A549 (cell line): Measurements from ENCODE around the gene DST.

ENCODE experiments used
- CEBPB ChIP-seq, 2 experiments: fragments of >200 bp in 1 of 2; sonication (Bioruptor Twin) in 1 of 2; formaldehyde crosslinking in 1 of 2; IDR thresholded peaks; 2 replicates each; pipeline ENCODE4 v1.6.1; 2012 to 2016
- FOSL2 ChIP-seq, 2 experiments: fragments of 450-650 bp in 1 of 2; fragments of >200 bp in 1 of 2; sonication (Bioruptor Twin) in 1 of 2; formaldehyde crosslinking; IDR thresholded peaks; 2 replicates each; pipeline versions ENCODE4 v1.5.0 to v1.6.1; 2016 to 2020; ENCODE audit warnings: mild to moderate bottlenecking in 1 of 2, moderate library complexity in 1 of 2
- HOXA7 ChIP-seq: fragments of 250-450 bp; sonication (Bioruptor Pico); IDR thresholded peaks from 2 replicates; pipeline ENCODE4 v1.5.0; 2020; ENCODE audit warnings: mild to moderate bottlenecking, moderate library complexity
- MAZ ChIP-seq: fragments of 150-350 bp; IDR thresholded peaks from 2 replicates; pipeline ENCODE4 v1.6.1; 2014; ENCODE audit warnings: antibody characterized with exemption, low read depth, low read length, borderline replicate concordance
- RCOR1 ChIP-seq: fragments of 150-350 bp; IDR thresholded peaks from 2 replicates; pipeline ENCODE4 v1.6.1; 2014; ENCODE audit warnings: antibody characterized with exemption, low read length, low read depth
- RFX5 ChIP-seq: fragments of 450-650 bp; IDR thresholded peaks from 2 replicates; pipeline ENCODE4 v1.7.1; 2014; ENCODE audit warnings: antibody characterized with exemption, mild to moderate bottlenecking, moderate library complexity
- ZSCAN20 ChIP-seq: fragments of 250-450 bp; sonication (Bioruptor Pico); IDR thresholded peaks from 2 replicates; pipeline ENCODE4 v1.8.0; 2022; ENCODE audit warnings: mild to moderate bottlenecking, moderate library complexity
- TF ChIP-seq, protein P1 (sequence below): fragments of 450-650 bp; IDR thresholded peaks from 2 replicates; pipeline ENCODE4 v1.6.1; 2014; ENCODE audit warnings: antibody characterized with exemption
- TF ChIP-seq, protein P2 (sequence below): fragments of >200 bp; sonication (Bioruptor Twin); formaldehyde crosslinking; IDR thresholded peaks from 3 replicates; pipeline ENCODE4 v1.5.1; 2016
- TF ChIP-seq, protein P3 (sequence below): fragments of 200-600 bp; sonication (generic); IDR thresholded peaks from 2 replicates; pipeline ENCODE4 v1.6.1; 2016; ENCODE audit warnings: antibody characterized with exemption, mild to moderate bottlenecking, moderate library complexity
- TF ChIP-seq, protein P4 (sequence below): IDR thresholded peaks from 2 replicates; pipeline ENCODE4 v1.6.1; 2012

DNA sequence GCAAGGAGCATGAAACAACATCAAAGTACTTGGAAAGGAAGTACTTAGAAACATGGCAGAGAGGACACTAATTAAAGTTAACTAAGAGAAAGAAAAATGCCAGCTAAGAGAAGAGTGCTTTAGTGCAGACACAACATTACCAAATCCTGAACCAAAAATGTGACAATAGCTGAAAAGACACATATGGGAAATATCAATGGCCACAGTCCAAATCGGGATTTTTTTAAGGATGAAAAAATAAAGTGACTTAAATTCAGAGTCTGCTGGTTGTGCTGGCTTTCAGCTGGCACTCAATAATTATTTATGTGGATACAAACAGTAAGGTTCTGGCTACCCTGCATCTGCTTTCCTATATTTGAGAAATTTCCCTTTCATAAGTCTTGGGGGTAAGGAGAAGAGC is 12.6 kb upstream of the DST start:
- TF ChIP-seq RFX5 (no peak), RCOR1 (no peak), HOXA7 (no peak), FOSL2 (IDR thresholded peaks at IDR 0.05) (no peak), FOSL2 (CRISPR knock-in tag; IDR thresholded peaks at IDR 0.05) (no peak), MAZ (no peak), CEBPB (IDR thresholded peaks at IDR 0.05) (no peak), ZSCAN20 (CRISPR knock-in tag) (no peak)
- TF ChIP-seq, protein P1, sequence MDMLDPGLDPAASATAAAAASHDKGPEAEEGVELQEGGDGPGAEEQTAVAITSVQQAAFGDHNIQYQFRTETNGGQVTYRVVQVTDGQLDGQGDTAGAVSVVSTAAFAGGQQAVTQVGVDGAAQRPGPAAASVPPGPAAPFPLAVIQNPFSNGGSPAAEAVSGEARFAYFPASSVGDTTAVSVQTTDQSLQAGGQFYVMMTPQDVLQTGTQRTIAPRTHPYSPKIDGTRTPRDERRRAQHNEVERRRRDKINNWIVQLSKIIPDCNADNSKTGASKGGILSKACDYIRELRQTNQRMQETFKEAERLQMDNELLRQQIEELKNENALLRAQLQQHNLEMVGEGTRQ = no peak
- TF ChIP-seq, protein P2, sequence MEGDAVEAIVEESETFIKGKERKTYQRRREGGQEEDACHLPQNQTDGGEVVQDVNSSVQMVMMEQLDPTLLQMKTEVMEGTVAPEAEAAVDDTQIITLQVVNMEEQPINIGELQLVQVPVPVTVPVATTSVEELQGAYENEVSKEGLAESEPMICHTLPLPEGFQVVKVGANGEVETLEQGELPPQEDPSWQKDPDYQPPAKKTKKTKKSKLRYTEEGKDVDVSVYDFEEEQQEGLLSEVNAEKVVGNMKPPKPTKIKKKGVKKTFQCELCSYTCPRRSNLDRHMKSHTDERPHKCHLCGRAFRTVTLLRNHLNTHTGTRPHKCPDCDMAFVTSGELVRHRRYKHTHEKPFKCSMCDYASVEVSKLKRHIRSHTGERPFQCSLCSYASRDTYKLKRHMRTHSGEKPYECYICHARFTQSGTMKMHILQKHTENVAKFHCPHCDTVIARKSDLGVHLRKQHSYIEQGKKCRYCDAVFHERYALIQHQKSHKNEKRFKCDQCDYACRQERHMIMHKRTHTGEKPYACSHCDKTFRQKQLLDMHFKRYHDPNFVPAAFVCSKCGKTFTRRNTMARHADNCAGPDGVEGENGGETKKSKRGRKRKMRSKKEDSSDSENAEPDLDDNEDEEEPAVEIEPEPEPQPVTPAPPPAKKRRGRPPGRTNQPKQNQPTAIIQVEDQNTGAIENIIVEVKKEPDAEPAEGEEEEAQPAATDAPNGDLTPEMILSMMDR = no peak
- TF ChIP-seq, protein P3, sequence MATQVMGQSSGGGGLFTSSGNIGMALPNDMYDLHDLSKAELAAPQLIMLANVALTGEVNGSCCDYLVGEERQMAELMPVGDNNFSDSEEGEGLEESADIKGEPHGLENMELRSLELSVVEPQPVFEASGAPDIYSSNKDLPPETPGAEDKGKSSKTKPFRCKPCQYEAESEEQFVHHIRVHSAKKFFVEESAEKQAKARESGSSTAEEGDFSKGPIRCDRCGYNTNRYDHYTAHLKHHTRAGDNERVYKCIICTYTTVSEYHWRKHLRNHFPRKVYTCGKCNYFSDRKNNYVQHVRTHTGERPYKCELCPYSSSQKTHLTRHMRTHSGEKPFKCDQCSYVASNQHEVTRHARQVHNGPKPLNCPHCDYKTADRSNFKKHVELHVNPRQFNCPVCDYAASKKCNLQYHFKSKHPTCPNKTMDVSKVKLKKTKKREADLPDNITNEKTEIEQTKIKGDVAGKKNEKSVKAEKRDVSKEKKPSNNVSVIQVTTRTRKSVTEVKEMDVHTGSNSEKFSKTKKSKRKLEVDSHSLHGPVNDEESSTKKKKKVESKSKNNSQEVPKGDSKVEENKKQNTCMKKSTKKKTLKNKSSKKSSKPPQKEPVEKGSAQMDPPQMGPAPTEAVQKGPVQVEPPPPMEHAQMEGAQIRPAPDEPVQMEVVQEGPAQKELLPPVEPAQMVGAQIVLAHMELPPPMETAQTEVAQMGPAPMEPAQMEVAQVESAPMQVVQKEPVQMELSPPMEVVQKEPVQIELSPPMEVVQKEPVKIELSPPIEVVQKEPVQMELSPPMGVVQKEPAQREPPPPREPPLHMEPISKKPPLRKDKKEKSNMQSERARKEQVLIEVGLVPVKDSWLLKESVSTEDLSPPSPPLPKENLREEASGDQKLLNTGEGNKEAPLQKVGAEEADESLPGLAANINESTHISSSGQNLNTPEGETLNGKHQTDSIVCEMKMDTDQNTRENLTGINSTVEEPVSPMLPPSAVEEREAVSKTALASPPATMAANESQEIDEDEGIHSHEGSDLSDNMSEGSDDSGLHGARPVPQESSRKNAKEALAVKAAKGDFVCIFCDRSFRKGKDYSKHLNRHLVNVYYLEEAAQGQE = no peak
- TF ChIP-seq, protein P4, sequence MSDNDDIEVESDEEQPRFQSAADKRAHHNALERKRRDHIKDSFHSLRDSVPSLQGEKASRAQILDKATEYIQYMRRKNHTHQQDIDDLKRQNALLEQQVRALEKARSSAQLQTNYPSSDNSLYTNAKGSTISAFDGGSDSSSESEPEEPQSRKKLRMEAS = no peak
